Thyroid gland (tissue), 4 donors: ENCODE results near the gene KRTAP12-1. TPM values are rescaled to one million over a fixed set of nuclear protein-coding genes. Genes with fewer than 3 reads are reported as not detected.

Experiments
- DNase-seq, 2 donors: peaks; one replicate each; pipeline ENCODE4 v3.0.0-alpha.2; 2019
- H3K27ac ChIP-seq, 3 donors: fragments of 200-600 bp; sonication (generic); 1 replicate in 2 of 3; 2 replicates in 1 of 3; pipeline ENCODE4 v1.5.1; 2016 to 2019; ENCODE audit warnings: mild to moderate bottlenecking in 1 of 3, moderate library complexity in 1 of 3
- H3K27me3 ChIP-seq: fragments of 200-600 bp; sonication (generic); one replicate; pipeline ENCODE4 v1.5.1; 2019
- H3K36me3 ChIP-seq, 2 donors: fragments of 200-600 bp; sonication (generic); one replicate each; pipeline ENCODE4 v1.5.1; 2016 to 2019
- H3K4me1 ChIP-seq, 2 donors: fragments of 200-600 bp; sonication (generic); one replicate each; pipeline ENCODE4 v1.5.1; 2017 to 2019
- H3K4me3 ChIP-seq, 3 donors: fragments of 200-600 bp; sonication (generic); replicated peaks in 1 of 3; 1 replicate in 2 of 3; 2 replicates in 1 of 3; pipeline ENCODE4 v1.5.1; 2016; ENCODE audit warnings: mild to moderate bottlenecking in 1 of 3
- H3K9me3 ChIP-seq: fragments of 200-600 bp; sonication (generic); one replicate; pipeline ENCODE4 v1.5.1; 2017
- CTCF ChIP-seq, 6 experiments: fragments of 200-600 bp in 3 of 6; fragments of 450-650 bp in 3 of 6; sonication (generic) in 3 of 6; IDR thresholded peaks; one replicate each; pipeline ENCODE4 v1.5.1; 2016 to 2019; ENCODE audit warnings: antibody characterized with exemption in 6 of 6, mild to moderate bottlenecking in 2 of 6, inconsistent platforms in 1 of 6, moderate library complexity in 1 of 6
- POLR2A ChIP-seq, 2 donors: fragments of 450-650 bp; IDR thresholded peaks; one replicate each; pipeline ENCODE4 v1.6.1; 2017; ENCODE audit warnings: antibody characterized with exemption in 2 of 2, mild to moderate bottlenecking in 2 of 2, moderate library complexity in 1 of 2
- WGBS, 2 donors: methylation state at CpG; one replicate each; pipeline ENCODE4 v1.1.5; 2017; 5-methylcytosine and 5-hydroxymethylcytosine counted together
- intact Hi-C: fragments of 100-400 bp; cut with DNase I; formaldehyde crosslinking; loops from one replicate; pipeline ENCODE4 v1.15.1; 2023
- total RNA-seq, 4 donors: library from RNA; depleted of rRNA; stranded (reverse); fragments of >200 nt; gene quantifications; one replicate each; pipeline ENCODE4 v1.2.3, GENCODE V29; 2016

Gene KRTAP12-1
- total RNA-seq, 4 donors from 2014 or later = 0.78 TPM; not detected in 3

- intact Hi-C loops = no loop called here
- no peak overlapping the region for H3K4me3 ChIP-seq
- H3K4me1 ChIP-seq = no peaks in the 10 kb centered on the region
- 91 to 92% methylated on average over 14 of the region's 14 CpGs for WGBS, 2 donors
- no peak for DNase-seq
- H3K9me3 ChIP-seq = no peaks in the 10 kb centered on the region
- H3K27ac ChIP-seq = no peak overlapping the region
- no peaks in the 10 kb centered on the region for H3K36me3 ChIP-seq
- TF ChIP-seq CTCF (IDR thresholded peaks at IDR 0.05) (no peak), POLR2A (IDR thresholded peaks at IDR 0.05) (no peak)
- H3K27me3 ChIP-seq = peaks cover 3% of the 10 kb centered on the region
Observed at GRCh38 chr21:44728716-44729115, 46.8 kb upstream of the KRTAP12-1 start.

GRCh38 chr21:44727757-44728156 lies 45.8 kb upstream of the KRTAP12-1 start:
- Histone ChIP-seq H3K27me3 (peaks cover 11% of the 10 kb centered on the region), H3K4me3 (no peak overlapping the region), H3K27ac (no peak overlapping the region), H3K9me3 (no peaks in the 10 kb centered on the region), H3K4me1 (peaks cover 0 to 6% of the 10 kb centered on the region in 2 donors), H3K36me3 (no peaks in the 10 kb centered on the region)
- intact Hi-C loops = no loop called here
- WGBS, 2 donors = 73 to 79% methylated on average over 7 to 8 of the region's 9 CpGs
- TF ChIP-seq CTCF (IDR thresholded peaks at IDR 0.05) (no peak), POLR2A (IDR thresholded peaks at IDR 0.05) (no peak)
- no peak for DNase-seq

- peaks cover 14% of the 10 kb centered on the region for H3K27me3 ChIP-seq
- peaks cover 0 to 6% of the 10 kb centered on the region in 2 donors for H3K4me1 ChIP-seq
- no peak overlapping the region for H3K4me3 ChIP-seq
- TF ChIP-seq POLR2A (IDR thresholded peaks at IDR 0.05) (no peak), CTCF (IDR thresholded peaks at IDR 0.05) (no peak)
- intact Hi-C loops = no loop called here
- 95 to 98% methylated on average over 7 to 8 of the region's 8 CpGs for whole genome bisulfite sequencing, 2 donors
- no peak overlapping the region for H3K27ac ChIP-seq
- no peak for DNase-seq
- H3K9me3 ChIP-seq = no peaks in the 10 kb centered on the region
- no peaks in the 10 kb centered on the region for H3K36me3 ChIP-seq
Observed at GRCh38 chr21:44727321-44727720, 45.4 kb upstream of the KRTAP12-1 start.

GRCh38 chr21:44726826-44727225 lies 44.9 kb upstream of the KRTAP12-1 start:
- H3K27ac ChIP-seq = no peak overlapping the region
- peaks cover 14% of the 10 kb centered on the region for H3K27me3 ChIP-seq
- WGBS, 2 donors = 78 to 85% methylated on average over 6 of the region's 6 CpGs
- DNase-seq = no peak
- no peak overlapping the region for H3K4me3 ChIP-seq
- H3K36me3 ChIP-seq = no peaks in the 10 kb centered on the region
- intact Hi-C loops = no loop called here
- H3K4me1 ChIP-seq = peaks cover 0 to 6% of the 10 kb centered on the region in 2 donors
- no peak for TF ChIP-seq POLR2A (IDR thresholded peaks at IDR 0.05)
- TF ChIP-seq CTCF (IDR thresholded peaks at IDR 0.05) = no peak
- H3K9me3 ChIP-seq = no peaks in the 10 kb centered on the region

- Histone ChIP-seq H3K4me1 (peaks cover 0 to 6% of the 10 kb centered on the region in 2 donors), H3K36me3 (no peaks in the 10 kb centered on the region), H3K9me3 (no peaks in the 10 kb centered on the region), H3K27me3 (peaks cover 14% of the 10 kb centered on the region), H3K27ac (no peak overlapping the region), H3K4me3 (no peak overlapping the region)
- TF ChIP-seq POLR2A (IDR thresholded peaks at IDR 0.05) = no peak
- TF ChIP-seq CTCF (IDR thresholded peaks at IDR 0.05) = no peak
- no peak for DNase-seq
- WGBS, 2 donors = 92 to 94% methylated on average over 14 of the region's 14 CpGs
- intact Hi-C loops = no loop called here
Observed at GRCh38 chr21:44724926-44725325, 43.0 kb upstream of the KRTAP12-1 start.
